SU-DHL-6 (cell line): ENCODE results near the gene SURF4.
"Not testable (repeated sequence)": the region's sequence is repeated elsewhere in the genome, so short reads cannot be mapped to it uniquely, and the experiment has no call there.

Experiments used
- H2AFZ ChIP-seq: fragments of 200-600 bp; sonication (generic); 2 replicates; pipeline ENCODE4 v1.6.1; 2014; ENCODE audit warnings: low read depth, mild to moderate bottlenecking, moderate library complexity, mixed read lengths, antibody characterized with exemption, low read length; ENCODE audit not compliant: severe bottlenecking
- H3F3A ChIP-seq: fragments of 200-600 bp; shearing (Covaris generic); 2 replicates; pipeline ENCODE4 v1.6.0; 2016; ENCODE audit warnings: antibody characterized with exemption, mild to moderate bottlenecking; ENCODE audit not compliant: insufficient read depth
- H3K27ac ChIP-seq: fragments of 200-600 bp; sonication (generic); 2 replicates; pipeline ENCODE4 v1.5.1; 2016; ENCODE audit warnings: low read depth, mild to moderate bottlenecking, low read length, moderate library complexity, mixed read lengths
- H3K27me3 ChIP-seq: fragments of 200-600 bp; sonication (generic), shearing (Covaris generic); 2 replicates; pipeline ENCODE4 v1.6.0; 2014; ENCODE audit warnings: mild to moderate bottlenecking, low read length
- H3K36me3 ChIP-seq: fragments of 200-600 bp; sonication (generic); 2 replicates; pipeline ENCODE4 v1.6.1; 2014; ENCODE audit warnings: mild to moderate bottlenecking, low read length, mixed read lengths
- H3K4me2 ChIP-seq: fragments of 300-600, 200-600 bp; shearing (Covaris generic), sonication (generic); 2 replicates; pipeline ENCODE4 v1.6.0; 2014; ENCODE audit warnings: low read length, low read depth, mild to moderate bottlenecking; ENCODE audit not compliant: poor library complexity, severe bottlenecking
- H3K4me3 ChIP-seq: fragments of 200-600 bp; sonication (generic); 2 replicates; pipeline ENCODE4 v1.5.1; 2014; ENCODE audit warnings: antibody characterized with exemption, low read length, mild to moderate bottlenecking, mixed read lengths; ENCODE audit not compliant: insufficient read depth, poor library complexity, severe bottlenecking
- H3K79me2 ChIP-seq: fragments of 200-600 bp; sonication (generic); 2 replicates; pipeline ENCODE4 v1.6.1; 2014; ENCODE audit warnings: mild to moderate bottlenecking, low read length, moderate library complexity; ENCODE audit not compliant: insufficient read depth
- H3K9ac ChIP-seq: fragments of 200-600 bp; sonication (generic); 2 replicates; pipeline ENCODE4 v1.7.0; 2014; ENCODE audit warnings: mild to moderate bottlenecking, low read length
- H3K9me2 ChIP-seq: fragments of 200-600 bp; sonication (generic); replicated peaks from 2 replicates; pipeline ENCODE4 v1.6.1; 2014; ENCODE audit warnings: low read length; ENCODE audit not compliant: insufficient read depth
- H3K9me3 ChIP-seq: fragments of 200-600 bp; sonication (generic); 2 replicates; pipeline ENCODE4 v1.6.1; 2014; ENCODE audit warnings: low read length, mixed read lengths; ENCODE audit not compliant: insufficient read depth
- H4K20me1 ChIP-seq: fragments of 200-600 bp; sonication (generic); 2 replicates; pipeline ENCODE4 v1.6.1; 2014; ENCODE audit warnings: low read depth, mild to moderate bottlenecking, antibody characterized with exemption, low read length, moderate library complexity, mixed read lengths
- CTCF ChIP-seq: fragments of 200-600 bp; sonication (generic); IDR thresholded peaks from one replicate; pipeline ENCODE4 v1.5.1; 2017; ENCODE audit warnings: antibody characterized with exemption, mild to moderate bottlenecking, low read length, moderate library complexity; ENCODE audit not compliant: insufficient read depth, poor library complexity, severe bottlenecking
- EZH2phosphoT487 ChIP-seq: fragments of 200-600 bp; sonication (generic), shearing (Covaris generic); conservative IDR thresholded peaks from 2 replicates; pipeline ENCODE4 v1.6.1; 2018; ENCODE audit warnings: mild to moderate bottlenecking, antibody characterized with exemption, low read length, moderate library complexity, mixed read lengths

The SURF4 gene

GRCh38 chr9:133340256-133340655 is 35.6 kb downstream of the SURF4 start:
- Histone ChIP-seq H3K27me3 (no peaks in the 10 kb centered on the region), H2AFZ (no peak overlapping the region), H3K27ac (no peak overlapping the region), H3K36me3 (no peaks in the 10 kb centered on the region), H4K20me1 (no peaks in the 10 kb centered on the region), H3F3A (peaks cover 9% of the 10 kb centered on the region), H3K4me3 (no peak overlapping the region), H3K4me2 (no peak overlapping the region), H3K9me3 (no peaks in the 10 kb centered on the region), H3K9ac (no peak overlapping the region), H3K9me2 (no peaks in the 10 kb centered on the region), H3K79me2 (peaks cover 7% of the 10 kb centered on the region)
- TF ChIP-seq CTCF (no peak), EZH2phosphoT487 (no peak)

DNA sequence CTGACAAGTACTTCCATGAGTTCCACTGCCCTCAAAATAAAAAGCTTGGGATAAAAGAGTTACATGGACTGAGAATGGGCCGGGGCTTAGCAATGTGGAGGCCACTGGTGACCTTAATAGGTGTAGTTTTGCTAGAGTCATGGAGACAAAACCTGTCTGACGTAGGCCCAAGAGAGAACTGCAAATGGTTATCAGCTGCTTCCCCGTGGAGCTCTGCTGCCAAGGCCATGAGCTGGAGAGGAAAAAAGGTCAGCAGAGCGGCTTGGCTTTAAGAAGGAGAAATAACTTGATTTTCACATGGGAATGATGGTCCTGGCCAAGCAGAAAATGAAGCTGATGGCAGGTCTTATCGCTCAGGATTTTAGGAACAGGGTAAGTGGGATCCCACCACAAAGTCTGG is 36.2 kb downstream of the SURF4 start:
- no peak for TF ChIP-seq EZH2phosphoT487
- TF ChIP-seq CTCF: no peak
- Histone ChIP-seq H3K4me3 (no peak overlapping the region), H2AFZ (no peak overlapping the region), H3K9me3 (no peaks in the 10 kb centered on the region), H3K79me2 (peaks cover 13% of the 10 kb centered on the region), H3K36me3 (no peaks in the 10 kb centered on the region), H3K4me2 (no peak overlapping the region), H3K9ac (no peak overlapping the region), H3K27ac (no peak overlapping the region), H4K20me1 (no peaks in the 10 kb centered on the region), H3K27me3 (no peaks in the 10 kb centered on the region), H3F3A (peaks cover 9% of the 10 kb centered on the region), H3K9me2 (no peaks in the 10 kb centered on the region)

DNA sequence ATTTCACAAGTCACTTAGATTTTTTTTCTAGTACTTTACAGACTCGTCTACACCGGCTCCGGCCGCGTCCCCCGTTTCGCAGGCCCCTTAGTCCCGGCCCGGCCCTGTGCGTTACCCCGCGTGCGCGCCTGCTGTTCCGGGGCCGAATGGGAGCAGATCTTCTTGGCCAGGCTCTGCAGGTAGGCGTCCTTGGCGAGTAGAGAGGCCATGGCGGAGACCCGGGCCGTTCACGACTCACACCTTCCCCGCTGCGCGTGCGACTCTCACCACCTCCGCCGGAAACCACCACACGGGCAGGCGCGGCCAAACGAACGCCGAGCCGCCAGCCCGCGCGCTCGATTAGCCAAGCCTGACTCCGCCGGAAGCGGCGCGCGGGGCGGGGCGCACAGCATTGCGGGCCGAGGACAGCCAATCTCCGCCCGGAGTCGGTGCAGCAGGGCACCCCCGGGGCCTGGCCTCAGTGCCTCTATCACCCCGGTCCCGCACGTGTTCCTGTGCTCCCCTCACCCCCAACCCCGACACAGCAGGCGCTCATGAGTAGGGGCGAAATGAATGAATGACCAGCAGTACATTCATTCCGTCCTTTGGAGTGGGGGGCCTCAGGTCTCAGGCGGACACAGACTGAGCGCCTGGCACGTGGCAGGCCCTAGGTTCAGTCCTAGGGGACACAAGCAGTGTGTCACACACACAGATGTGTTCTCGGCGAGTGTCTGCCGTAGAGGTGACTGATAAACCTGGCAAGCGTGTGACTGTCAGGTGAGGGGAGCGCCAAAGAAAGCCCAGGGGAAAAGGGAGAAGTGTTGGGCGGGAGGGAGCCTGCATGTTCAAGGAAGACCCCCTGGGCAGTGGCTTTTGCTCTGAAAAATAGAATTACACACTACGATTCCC is 39.7 kb downstream of the SURF4 start, which contains the start of gene SURF6:
TSS of gene SURF6 (minus strand) at position 265 of the 888 bp plus-strand sequence. CDS start at position 209, 56 bp downstream.
- H3K4me3 ChIP-seq: peak within 1 kb of the TSS; percentile 93
- TF ChIP-seq EZH2phosphoT487 (no peak), CTCF (no peak)
- H3K4me2 ChIP-seq: peak within 1 kb of the TSS; percentile 73
- H3K79me2 ChIP-seq: peaks cover 17% of the 10 kb centered on the region
- H2AFZ ChIP-seq: peak within 1 kb of the TSS; percentile 79
- H3K9ac ChIP-seq: peak within 1 kb of the TSS; percentile 69
- no peaks in the 10 kb centered on the region for H3K27me3 ChIP-seq
- H3K27ac ChIP-seq: peak within 1 kb of the TSS; percentile 72
- H3K36me3 ChIP-seq: no peaks in the 10 kb centered on the region
- no peaks in the 10 kb centered on the region for H4K20me1 ChIP-seq
- peaks cover 9% of the 10 kb centered on the region for H3F3A ChIP-seq
- no peaks in the 10 kb centered on the region for H3K9me2 ChIP-seq
- no peaks in the 10 kb centered on the region for H3K9me3 ChIP-seq

GRCh38 chr9:133334888-133335287 is 41.0 kb downstream of the SURF4 start:
- not testable (repeated sequence) for H2AFZ ChIP-seq, H3K27ac ChIP-seq, H3K27me3 ChIP-seq, H3K36me3 ChIP-seq, H4K20me1 ChIP-seq, H3K9me2 ChIP-seq, H3K9me3 ChIP-seq
- H3K79me2 ChIP-seq: peaks cover 17% of the 10 kb centered on the region
- H3F3A ChIP-seq: peaks cover 19% of the 10 kb centered on the region
- H3K4me3 ChIP-seq: peak overlapping the region; percentile 93
- H3K9ac ChIP-seq: peak overlapping the region; percentile 69
- peak overlapping the region; percentile 73 for H3K4me2 ChIP-seq
